Left ventricle myocardium inferior (tissue), 1 donor: Measurements from ENCODE around the gene RARG. TPM values are rescaled to one million over a fixed set of nuclear protein-coding genes. Genes with fewer than 3 reads are reported as not detected.

Source experiments
- DNase-seq: peaks from one replicate; pipeline ENCODE4 v3.0.0-alpha.2; 2020
- H3K27ac ChIP-seq: fragments of 200-600 bp; replicated peaks from 2 replicates; pipeline ENCODE4 v1.8.0; 2021
- H3K27me3 ChIP-seq: fragments of 200-600 bp; 2 replicates; pipeline ENCODE4 v1.8.0; 2021; ENCODE audit warnings: low read depth
- H3K36me3 ChIP-seq: fragments of 200-600 bp; 2 replicates; pipeline ENCODE4 v1.8.0; 2021
- H3K4me1 ChIP-seq: fragments of 200-600 bp; 2 replicates; pipeline ENCODE4 v1.8.0; 2021
- H3K4me3 ChIP-seq: fragments of 200-600 bp; 2 replicates; pipeline ENCODE4 v1.8.0; 2021; ENCODE audit warnings: mild to moderate bottlenecking, moderate library complexity
- H3K9me3 ChIP-seq: fragments of 200-600 bp; replicated peaks from 2 replicates; pipeline ENCODE4 v1.8.0; 2021
- CTCF ChIP-seq: fragments of 200-600 bp; IDR thresholded peaks from 2 replicates; pipeline ENCODE4 v1.8.0; 2021; ENCODE audit warnings: antibody characterized with exemption, mild to moderate bottlenecking, borderline replicate concordance
- intact Hi-C: fragments of 100-400 bp; cut with micrococcal nuclease; formaldehyde crosslinking; loops from one replicate; pipeline ENCODE4 v1.11.0; 2022
- total RNA-seq: library from RNA; stranded (reverse); fragmentation: NEBNext Ultra II Directional; extraction: Animal tissue kit (Norgen Biotek cat#: 25700); gene quantifications from one replicate; pipeline ENCODE4 v1.2.1, GENCODE V29; 2021
- donor health status: DM: no; HTN: yes; CAD: no; lungs with severe emphysema.

Gene RARG
- total RNA-seq, 1 donor from 2014 or later, result 14.9 TPM

DNA sequence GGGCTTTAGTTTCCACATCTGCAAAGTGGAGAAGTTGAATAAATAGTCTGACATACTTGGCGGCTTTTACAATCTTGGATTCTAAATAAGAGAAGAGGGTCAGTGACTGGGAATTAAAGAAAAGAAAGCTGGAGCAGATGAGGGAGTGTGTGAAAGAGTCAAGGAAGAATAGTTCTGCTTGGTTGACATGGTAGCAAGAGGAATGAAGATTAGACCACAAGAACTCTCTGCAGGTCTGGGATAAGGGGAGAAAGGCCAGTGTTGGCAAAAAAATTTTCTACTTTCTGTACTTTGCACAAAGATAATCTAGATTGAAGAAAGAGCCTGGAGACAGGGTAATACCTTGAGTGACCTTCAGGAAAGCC, 30.9 kb downstream of the RARG start:
- no peaks in the 10 kb centered on the region for H3K9me3 ChIP-seq
- H3K4me3 ChIP-seq, result no peak overlapping the region
- peaks cover 12% of the 10 kb centered on the region for H3K4me1 ChIP-seq
- H3K36me3 ChIP-seq, result no peaks in the 10 kb centered on the region
- H3K27ac ChIP-seq, result no peak overlapping the region
- DNase-seq, result no peak
- no peak for TF ChIP-seq CTCF
- H3K27me3 ChIP-seq, result no peaks in the 10 kb centered on the region
- intact Hi-C loops, result no loop called here

GRCh38 chr12:53200458-53201176, 31.4 kb downstream of the RARG start:
- Histone ChIP-seq H3K4me3 (no peak overlapping the region), H3K36me3 (no peaks in the 10 kb centered on the region), H3K27me3 (no peaks in the 10 kb centered on the region), H3K27ac (no peak overlapping the region), H3K4me1 (peaks cover 12% of the 10 kb centered on the region), H3K9me3 (no peaks in the 10 kb centered on the region)
- intact Hi-C loops, result no loop called here
- no peak for TF ChIP-seq CTCF
- DNase-seq, result no peak

DNA sequence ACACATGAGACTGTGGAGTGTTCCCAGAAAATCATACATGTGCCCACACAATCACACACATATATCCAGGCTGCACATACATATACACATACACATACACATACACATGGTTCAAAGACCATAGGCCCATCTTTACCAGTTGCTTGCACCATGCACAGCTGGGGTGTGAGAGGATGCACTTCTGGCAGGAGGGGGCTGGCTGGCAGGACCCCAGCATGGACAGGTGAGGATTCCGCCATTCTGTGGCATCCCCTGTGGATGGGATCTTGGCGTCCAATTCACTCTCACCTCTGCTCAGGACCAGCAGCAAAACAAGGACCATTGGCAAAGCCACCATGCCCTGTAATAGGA, 31.9 kb downstream of the RARG start:
- Histone ChIP-seq H3K4me1 (peaks cover 12% of the 10 kb centered on the region), H3K4me3 (no peak overlapping the region)

DNA sequence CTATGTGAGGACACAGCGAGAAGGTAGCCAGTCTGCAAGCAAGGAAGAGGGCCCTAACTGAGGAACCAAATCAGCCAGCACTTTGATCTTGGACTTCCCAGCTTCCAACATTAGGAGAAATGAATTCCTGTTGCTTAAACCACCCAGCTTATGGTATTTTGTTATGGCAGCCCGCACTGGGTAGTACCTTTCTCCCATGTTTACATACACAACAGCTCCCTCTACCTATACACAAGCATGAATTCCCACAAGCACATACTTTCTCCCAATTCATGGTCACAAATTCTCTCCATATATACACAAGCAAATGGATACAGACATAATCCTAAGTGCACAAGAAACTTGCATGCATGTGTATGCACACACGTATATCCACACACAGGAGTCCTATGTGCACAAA, 32.3 kb downstream of the RARG start:
- H3K27ac ChIP-seq, result no peak overlapping the region
- TF ChIP-seq CTCF, result no peak
- H3K9me3 ChIP-seq, result no peaks in the 10 kb centered on the region
- H3K4me1 ChIP-seq, result peaks cover 14% of the 10 kb centered on the region
- DNase-seq, result no peak
- no peaks in the 10 kb centered on the region for H3K36me3 ChIP-seq
- H3K27me3 ChIP-seq, result no peaks in the 10 kb centered on the region
- intact Hi-C loops, result loop anchor here (5.0 kb wide), 2 partner anchors 37 to 132 kb away; no protein-coding TSS in a partner anchor
- no peak overlapping the region for H3K4me3 ChIP-seq

More for the DNA sequence above, 31.9 kb downstream of the RARG start:
- intact Hi-C loops, result no loop called here
- no peaks in the 10 kb centered on the region for H3K9me3 ChIP-seq
- DNase-seq, result no peak
- H3K27ac ChIP-seq, result no peak overlapping the region
- no peak for TF ChIP-seq CTCF
- H3K27me3 ChIP-seq, result no peaks in the 10 kb centered on the region
- H3K36me3 ChIP-seq, result no peaks in the 10 kb centered on the region

- Histone ChIP-seq H3K27ac (no peak overlapping the region), H3K36me3 (no peaks in the 10 kb centered on the region), H3K4me3 (no peak overlapping the region), H3K4me1 (peaks cover 16% of the 10 kb centered on the region), H3K9me3 (no peaks in the 10 kb centered on the region), H3K27me3 (no peaks in the 10 kb centered on the region)
- DNase-seq, result no peak
- no peak for TF ChIP-seq CTCF
- intact Hi-C loops, result loop anchor here (5.0 kb wide), 2 partner anchors 36 to 131 kb away; no protein-coding TSS in a partner anchor
Observed at GRCh38 chr12:53198486-53199110, 33.4 kb downstream of the RARG start.
